OCI-LY3 (cell line): Measurements from ENCODE around the gene CUL9.

ENCODE experiments used
- H2AFZ ChIP-seq: fragments of 200-600, 300-600 bp; shearing (Covaris generic); 2 replicates; pipeline ENCODE4 v1.6.0; 2014; ENCODE audit warnings: antibody characterized with exemption, low read depth, low read length
- H3K27ac ChIP-seq: fragments of 200-600, 300-600 bp; sonication (generic); 2 replicates; pipeline ENCODE4 v1.5.1; 2014; ENCODE audit warnings: mild to moderate bottlenecking, low read length, moderate library complexity, mixed read lengths
- H3K27me3 ChIP-seq: fragments of 200-600, 300-600 bp; sonication (generic); 2 replicates; pipeline ENCODE4 v1.6.1; 2014; ENCODE audit warnings: low read depth, low read length, mixed read lengths
- H3K36me3 ChIP-seq: fragments of 200-600, 300-600 bp; sonication (generic); replicated peaks from 2 replicates; pipeline ENCODE3; 2014; ENCODE audit warnings: low read depth, low read length, mixed read lengths
- H3K4me1 ChIP-seq: fragments of 300-600, 200-600 bp; sonication (generic); 2 replicates; pipeline ENCODE4 v1.6.1; 2014; ENCODE audit warnings: low read length, mixed read lengths
- H3K4me2 ChIP-seq: fragments of 200-600, 300-600 bp; sonication (generic); 2 replicates; pipeline ENCODE4 v1.6.1; 2014; ENCODE audit warnings: low read length, mixed read lengths
- H3K4me3 ChIP-seq: fragments of 300-600, 200-600 bp; sonication (generic); 2 replicates; pipeline ENCODE4 v1.5.1; 2014; ENCODE audit warnings: antibody characterized with exemption, mild to moderate bottlenecking, low read length, moderate library complexity
- H3K79me2 ChIP-seq: fragments of 300-600, 200-600 bp; shearing (Covaris generic); 2 replicates; pipeline ENCODE4 v1.6.1; 2014; ENCODE audit warnings: mild to moderate bottlenecking, low read length, mixed read lengths
- H3K9ac ChIP-seq: fragments of 300-600, 200-600 bp; shearing (Covaris generic); 2 replicates; pipeline ENCODE4 v1.6.0; 2014; ENCODE audit warnings: mild to moderate bottlenecking, low read length, moderate library complexity
- H3K9me3 ChIP-seq: fragments of 200-600, 300-600 bp; shearing (Covaris generic); 2 replicates; pipeline ENCODE4 v1.6.1; 2014; ENCODE audit warnings: low read length, mixed read lengths; ENCODE audit not compliant: insufficient read depth
- H4K20me1 ChIP-seq: fragments of 200-600, 300-600 bp; sonication (generic); 2 replicates; pipeline ENCODE4 v1.6.1; 2016; ENCODE audit warnings: low read length, mixed read lengths; ENCODE audit not compliant: insufficient read depth
- CTCF ChIP-seq: fragments of 200-600, 300-600 bp; sonication (generic); IDR thresholded peaks from 2 replicates; pipeline ENCODE4 v1.5.1; 2014; ENCODE audit warnings: antibody characterized with exemption, low read length, low read depth
- EZH2phosphoT487 ChIP-seq: fragments of 200-600 bp; shearing (Covaris generic); IDR thresholded peaks from 2 replicates; pipeline ENCODE4 v1.6.1; 2018; ENCODE audit warnings: antibody characterized with exemption, mixed run types, low read depth

Gene CUL9

GRCh38 chr6:43196337-43196736 is 14.3 kb downstream of the CUL9 start:
- H3K36me3 ChIP-seq = peaks cover 27% of the 10 kb centered on the region
- no peaks in the 10 kb centered on the region for H3K9me3 ChIP-seq
- H4K20me1 ChIP-seq = no peaks in the 10 kb centered on the region
- no peaks in the 10 kb centered on the region for H3K79me2 ChIP-seq
- TF ChIP-seq CTCF = no peak
- TF ChIP-seq EZH2phosphoT487 = no peak
- H3K27ac ChIP-seq = no peak overlapping the region
- no peak overlapping the region for H3K4me2 ChIP-seq
- H3K4me1 ChIP-seq = no peaks in the 10 kb centered on the region
- H3K9ac ChIP-seq = no peak overlapping the region
- no peak overlapping the region for H3K4me3 ChIP-seq
- no peak overlapping the region for H2AFZ ChIP-seq
- H3K27me3 ChIP-seq = no peaks in the 10 kb centered on the region

GRCh38 chr6:43199912-43200311 is 17.9 kb downstream of the CUL9 start:
- TF ChIP-seq EZH2phosphoT487 (no peak), CTCF (no peak)
- no peaks in the 10 kb centered on the region for H3K27me3 ChIP-seq
- H3K4me1 ChIP-seq = no peaks in the 10 kb centered on the region
- H4K20me1 ChIP-seq = no peaks in the 10 kb centered on the region
- peaks cover 29% of the 10 kb centered on the region for H3K36me3 ChIP-seq
- no peak overlapping the region for H3K4me3 ChIP-seq
- no peak overlapping the region for H3K4me2 ChIP-seq
- H3K9me3 ChIP-seq = no peaks in the 10 kb centered on the region
- H3K79me2 ChIP-seq = no peaks in the 10 kb centered on the region
- no peak overlapping the region for H3K9ac ChIP-seq
- no peak overlapping the region for H2AFZ ChIP-seq
- no peak overlapping the region for H3K27ac ChIP-seq

- Histone ChIP-seq H3K36me3 (peaks cover 29% of the 10 kb centered on the region), H3K27ac (no peak overlapping the region), H4K20me1 (no peaks in the 10 kb centered on the region), H3K79me2 (no peaks in the 10 kb centered on the region), H3K4me3 (no peak overlapping the region), H3K4me1 (no peaks in the 10 kb centered on the region), H3K27me3 (no peaks in the 10 kb centered on the region), H3K9me3 (no peaks in the 10 kb centered on the region), H2AFZ (no peak overlapping the region), H3K4me2 (no peak overlapping the region), H3K9ac (no peak overlapping the region)
- no peak for TF ChIP-seq EZH2phosphoT487
These were observed 18.5 kb downstream of the CUL9 start for GRCh38 chr6:43200541-43200940.

GRCh38 chr6:43202451-43202850 is 20.5 kb downstream of the CUL9 start:
- Histone ChIP-seq H3K36me3 (peaks cover 25% of the 10 kb centered on the region), H3K9ac (no peak overlapping the region), H3K27me3 (no peaks in the 10 kb centered on the region), H3K4me1 (no peaks in the 10 kb centered on the region), H3K4me2 (no peak overlapping the region), H2AFZ (no peak overlapping the region), H3K4me3 (no peak overlapping the region), H3K9me3 (no peaks in the 10 kb centered on the region), H3K79me2 (no peaks in the 10 kb centered on the region), H4K20me1 (no peaks in the 10 kb centered on the region), H3K27ac (no peak overlapping the region)
- TF ChIP-seq CTCF = no peak
- no peak for TF ChIP-seq EZH2phosphoT487
